Uterus (tissue), 4 donors: ENCODE measurements around the gene BRAP. TPM values are rescaled to one million over a fixed set of nuclear protein-coding genes. Genes with fewer than 3 reads are reported as not detected.

ENCODE experiments used
- DNase-seq, 2 donors: peaks; one replicate each; pipeline ENCODE4 v3.0.0-alpha.2; 2019 to 2020
- H3K27ac ChIP-seq, 2 donors: fragments of 200-600 bp; sonication (generic); 1 replicate in 1 of 2; 2 replicates in 1 of 2; pipeline ENCODE4 v1.5.1; 2016 to 2018
- H3K27me3 ChIP-seq, 2 donors: fragments of 200-600 bp; sonication (generic); one replicate each; pipeline ENCODE4 v1.5.1; 2018 to 2019; ENCODE audit warnings: control low read depth in 1 of 2
- H3K36me3 ChIP-seq, 2 donors: fragments of 200-600 bp; sonication (generic); one replicate each; pipeline ENCODE4 v1.5.1; 2019; ENCODE audit warnings: control low read depth in 1 of 2
- H3K4me1 ChIP-seq, 2 donors: fragments of 200-600 bp; sonication (generic); one replicate each; pipeline ENCODE4 v1.5.1; 2018 to 2019; ENCODE audit warnings: control low read depth in 1 of 2
- H3K4me3 ChIP-seq, 2 donors: fragments of 200-600 bp; sonication (generic); 1 replicate in 1 of 2; 2 replicates in 1 of 2; pipeline ENCODE4 v1.5.1; 2018 to 2019; ENCODE audit warnings: mild to moderate bottlenecking in 1 of 2
- H3K9me3 ChIP-seq, 2 donors: fragments of 200-600 bp; sonication (generic); one replicate each; pipeline ENCODE4 v1.5.1; 2019; ENCODE audit warnings: control low read depth in 1 of 2
- POLR2A ChIP-seq, 2 donors: fragments of 450-650 bp; IDR thresholded peaks; one replicate each; pipeline ENCODE4 v1.6.1; 2016; ENCODE audit warnings: antibody characterized with exemption in 2 of 2, mild to moderate bottlenecking in 1 of 2, moderate library complexity in 1 of 2
- intact Hi-C: fragments of 100-400 bp; cut with DNase I; formaldehyde crosslinking; loops from one replicate; pipeline ENCODE4 v1.15.1; 2023; ENCODE audit warnings: low total_unique reads
- total RNA-seq, 4 donors: library from RNA; depleted of rRNA in 3 of 4; stranded (reverse); fragments of >200 nt in 3 of 4; gene quantifications; one replicate each; pipeline versions ENCODE4 v1.1.0 to v1.2.4, GENCODE V29; 2014 to 2023
- TF ChIP-seq, protein P1 (sequence below), 4 experiments: fragments of 200-600 bp in 2 of 4; fragments of 450-650 bp in 2 of 4; sonication (generic) in 2 of 4; IDR thresholded peaks; one replicate each; pipeline ENCODE4 v1.5.1; 2016 to 2019; ENCODE audit warnings: antibody characterized with exemption in 4 of 4, mild to moderate bottlenecking in 2 of 4, moderate library complexity in 1 of 4
- donor health status: DM: yes; HTN: yes; CAD: no.

BRAP gene
- total RNA-seq, 4 donors from 2014 or later, result 3.1 to 23.0 (median 20.4) TPM

DNA sequence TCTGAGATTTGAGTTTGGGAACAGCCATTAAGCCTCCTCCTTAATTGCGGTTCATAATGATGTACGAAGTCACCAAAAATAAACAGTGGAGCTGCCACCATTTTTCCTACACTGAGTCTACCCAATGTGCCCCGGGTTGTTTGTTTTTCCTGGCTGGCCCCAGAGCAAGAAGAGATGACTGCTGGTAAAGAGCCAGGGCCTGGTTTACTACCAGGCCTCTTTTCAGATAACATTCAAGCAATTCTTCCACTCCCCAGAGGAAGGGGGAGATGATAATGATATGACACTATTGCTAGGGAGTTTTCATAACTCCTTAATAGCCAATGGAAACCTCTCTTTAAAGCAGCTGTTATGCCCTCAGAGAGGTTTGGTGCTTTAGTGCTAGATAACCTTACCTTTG is 42.3 kb downstream of the BRAP start:
- Histone ChIP-seq H3K27ac (peak overlapping the region; percentile 70 to 75), H3K27me3 (no peaks in the 10 kb centered on the region), H3K4me3 (no peak overlapping the region), H3K36me3 (no peaks in the 10 kb centered on the region), H3K4me1 (peaks cover 0 to 4% of the 10 kb centered on the region in 2 donors), H3K9me3 (no peaks in the 10 kb centered on the region)
- TF ChIP-seq, protein P1, sequence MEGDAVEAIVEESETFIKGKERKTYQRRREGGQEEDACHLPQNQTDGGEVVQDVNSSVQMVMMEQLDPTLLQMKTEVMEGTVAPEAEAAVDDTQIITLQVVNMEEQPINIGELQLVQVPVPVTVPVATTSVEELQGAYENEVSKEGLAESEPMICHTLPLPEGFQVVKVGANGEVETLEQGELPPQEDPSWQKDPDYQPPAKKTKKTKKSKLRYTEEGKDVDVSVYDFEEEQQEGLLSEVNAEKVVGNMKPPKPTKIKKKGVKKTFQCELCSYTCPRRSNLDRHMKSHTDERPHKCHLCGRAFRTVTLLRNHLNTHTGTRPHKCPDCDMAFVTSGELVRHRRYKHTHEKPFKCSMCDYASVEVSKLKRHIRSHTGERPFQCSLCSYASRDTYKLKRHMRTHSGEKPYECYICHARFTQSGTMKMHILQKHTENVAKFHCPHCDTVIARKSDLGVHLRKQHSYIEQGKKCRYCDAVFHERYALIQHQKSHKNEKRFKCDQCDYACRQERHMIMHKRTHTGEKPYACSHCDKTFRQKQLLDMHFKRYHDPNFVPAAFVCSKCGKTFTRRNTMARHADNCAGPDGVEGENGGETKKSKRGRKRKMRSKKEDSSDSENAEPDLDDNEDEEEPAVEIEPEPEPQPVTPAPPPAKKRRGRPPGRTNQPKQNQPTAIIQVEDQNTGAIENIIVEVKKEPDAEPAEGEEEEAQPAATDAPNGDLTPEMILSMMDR (IDR thresholded peaks at IDR 0.05), result peak in 1 of 4 experiments; percentile 2
- TF ChIP-seq POLR2A (IDR thresholded peaks at IDR 0.05), result no peak
- intact Hi-C loops, result no loop called here
- DNase-seq, result peak in 1 of 2 donors; percentile 25

- peaks cover 0 to 4% of the 10 kb centered on the region in 2 donors for H3K4me1 ChIP-seq
- TF ChIP-seq POLR2A (IDR thresholded peaks at IDR 0.05), result no peak
- TF ChIP-seq, protein P1 (IDR thresholded peaks at IDR 0.05), result peak in 3 of 4 experiments; percentile 18 to 46 (median 32)
- H3K27me3 ChIP-seq, result no peaks in the 10 kb centered on the region
- H3K4me3 ChIP-seq, result no peak overlapping the region
- H3K9me3 ChIP-seq, result no peaks in the 10 kb centered on the region
- intact Hi-C loops, result no loop called here
- no peaks in the 10 kb centered on the region for H3K36me3 ChIP-seq
- DNase-seq, result no peak
- H3K27ac ChIP-seq, result peak overlapping the region; percentile 70 to 75
Observed at GRCh38 chr12:111642681-111643426, 42.9 kb downstream of the BRAP start.

DNA sequence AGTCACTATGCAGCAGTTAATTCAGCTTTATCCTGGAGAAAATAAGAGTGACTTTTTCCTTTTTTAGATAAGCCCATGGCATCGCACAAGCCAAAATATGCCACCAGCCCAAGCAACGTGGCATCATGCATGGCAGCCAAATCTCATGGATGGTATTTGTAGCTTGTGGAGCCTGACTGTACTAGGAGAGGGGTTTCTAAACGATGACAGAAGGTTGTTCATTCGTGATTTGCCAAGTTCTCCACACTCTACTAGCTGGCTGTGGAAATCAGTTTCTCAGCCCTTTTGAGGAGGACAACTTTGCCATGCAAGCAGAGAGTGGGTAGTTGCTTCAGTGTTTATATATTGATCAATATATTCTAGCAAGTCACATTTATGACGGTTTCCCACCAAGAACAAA is 45.2 kb downstream of the BRAP start:
- no peaks in the 10 kb centered on the region for H3K36me3 ChIP-seq
- H3K9me3 ChIP-seq, result no peaks in the 10 kb centered on the region
- H3K4me3 ChIP-seq, result no peak overlapping the region
- H3K27me3 ChIP-seq, result no peaks in the 10 kb centered on the region
- H3K4me1 ChIP-seq, result peaks cover 0 to 8% of the 10 kb centered on the region in 2 donors
- intact Hi-C loops, result no loop called here
- DNase-seq, result no peak
- no peak overlapping the region for H3K27ac ChIP-seq
- no peak for TF ChIP-seq POLR2A (IDR thresholded peaks at IDR 0.05)
- TF ChIP-seq, protein P1 (IDR thresholded peaks at IDR 0.05), result no peak

- Histone ChIP-seq H3K9me3 (no peaks in the 10 kb centered on the region), H3K4me1 (peaks cover 0 to 8% of the 10 kb centered on the region in 2 donors), H3K36me3 (no peaks in the 10 kb centered on the region), H3K27me3 (no peaks in the 10 kb centered on the region), H3K27ac (no peak overlapping the region), H3K4me3 (no peak overlapping the region)
- TF ChIP-seq POLR2A (IDR thresholded peaks at IDR 0.05), result no peak
- TF ChIP-seq, protein P1 (IDR thresholded peaks at IDR 0.05), result no peak
- intact Hi-C loops, result no loop called here
- no peak for DNase-seq
Observed at GRCh38 chr12:111638556-111638955, 47.2 kb downstream of the BRAP start.

GRCh38 chr12:111636209-111636945 is 49.4 kb downstream of the BRAP start:
- H3K36me3 ChIP-seq, result no peaks in the 10 kb centered on the region
- peaks cover 0 to 5% of the 10 kb centered on the region in 2 donors for H3K4me1 ChIP-seq
- H3K4me3 ChIP-seq, result no peak overlapping the region
- peak; percentile 73 to 86 for DNase-seq
- H3K27ac ChIP-seq, result peak overlapping the region; percentile 80 to 82
- intact Hi-C loops, result no loop called here
- H3K27me3 ChIP-seq, result no peaks in the 10 kb centered on the region
- no peak for TF ChIP-seq POLR2A (IDR thresholded peaks at IDR 0.05)
- TF ChIP-seq, protein P1 (IDR thresholded peaks at IDR 0.05), result no peak
- no peaks in the 10 kb centered on the region for H3K9me3 ChIP-seq
